GM21390 (cell line): ENCODE data around the gene NAV3.

ENCODE experiments used
- ATAC-seq: cut with Tn5 transposase; IDR thresholded peaks from one replicate; pipeline ENCODE4 v1.9.1; 2021; ENCODE audit not compliant: unreplicated experiment

Gene NAV3

GRCh38 chr12:78037707-78038106 is 207.0 kb downstream of the NAV3 start:
- no peak for ATAC-seq

- ATAC-seq = no peak
Observed at GRCh38 chr12:78038541-78038940, 207.8 kb downstream of the NAV3 start.

DNA sequence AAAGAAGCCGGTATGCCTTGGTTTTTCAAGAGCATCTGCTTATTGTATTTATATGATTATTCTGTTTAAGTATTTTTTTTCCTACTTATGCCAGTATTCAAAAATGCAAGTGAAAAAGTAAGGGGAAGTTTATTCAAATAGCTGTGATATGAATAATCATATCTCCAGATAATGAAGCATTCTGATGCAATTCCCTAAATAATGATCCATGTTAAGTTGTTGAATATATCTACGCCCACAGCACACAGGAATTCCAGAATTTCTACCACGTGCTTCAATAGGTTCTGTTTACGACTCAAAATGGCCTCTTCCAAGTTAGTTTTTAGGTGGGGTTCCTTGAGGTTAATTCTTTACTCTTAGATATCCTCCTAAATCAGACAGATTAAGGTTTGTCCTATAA is 208.3 kb downstream of the NAV3 start:
- ATAC-seq = no peak

GRCh38 chr12:78040111-78040510 is 209.4 kb downstream of the NAV3 start:
- ATAC-seq = no peak

DNA sequence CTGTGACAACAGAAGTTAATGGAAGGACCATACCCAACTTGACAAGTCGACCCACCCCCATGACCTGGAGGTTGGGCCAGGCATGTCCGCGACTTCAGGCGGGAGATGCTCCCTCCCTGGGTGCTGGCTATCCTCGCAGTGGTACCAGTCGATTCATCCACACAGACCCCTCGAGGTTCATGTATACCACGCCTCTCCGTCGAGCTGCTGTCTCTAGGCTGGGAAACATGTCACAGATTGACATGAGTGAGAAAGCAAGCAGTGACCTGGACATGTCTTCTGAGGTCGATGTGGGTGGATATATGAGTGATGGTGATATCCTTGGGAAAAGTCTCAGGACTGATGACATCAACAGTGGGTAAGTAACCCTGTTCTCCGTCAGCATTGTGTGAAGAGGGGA is 220.1 kb downstream of the NAV3 start:
- no peak for ATAC-seq

- ATAC-seq = no peak
Observed at GRCh38 chr12:78055545-78055944, 224.9 kb downstream of the NAV3 start.

DNA sequence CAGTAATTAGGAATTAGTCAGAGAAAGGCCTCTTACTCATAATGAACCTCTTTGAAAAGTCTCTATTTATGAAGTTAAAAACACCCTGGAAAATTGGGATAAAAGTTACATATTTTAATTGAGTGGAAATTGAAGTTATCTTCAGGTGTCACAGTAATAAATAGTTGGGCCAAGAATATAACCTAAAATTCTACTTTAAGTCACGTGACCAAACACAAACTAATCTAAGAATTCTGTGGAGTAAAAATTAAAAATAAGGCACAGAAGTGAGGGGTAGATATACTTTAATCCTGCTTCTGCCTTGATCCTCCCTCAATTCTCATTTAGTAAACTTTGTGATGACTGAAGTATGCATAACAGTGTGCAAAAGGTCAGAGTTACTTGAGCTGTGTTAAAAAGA is 226.4 kb downstream of the NAV3 start:
- no peak for ATAC-seq

- no peak for ATAC-seq
Observed at GRCh38 chr12:78060186-78060585, 229.5 kb downstream of the NAV3 start.

DNA sequence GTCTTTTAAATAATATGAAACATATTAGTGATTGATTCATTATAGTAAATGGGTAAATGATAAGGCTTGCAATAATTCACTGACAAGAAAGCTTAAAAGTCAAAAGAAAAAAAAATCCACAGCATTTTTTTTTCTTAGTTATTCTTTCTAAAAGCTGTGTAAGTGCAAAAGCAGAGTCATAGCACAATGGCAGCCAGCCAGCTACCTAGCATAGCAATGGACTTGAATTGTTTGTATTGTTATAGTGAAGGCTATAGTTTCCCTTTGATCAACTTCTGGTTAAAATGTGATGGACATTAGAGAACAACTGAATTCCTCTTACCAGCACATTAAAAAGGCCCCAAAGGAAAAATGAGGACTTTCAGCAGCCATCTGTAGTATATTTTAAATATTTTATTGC is 232.1 kb downstream of the NAV3 start:
- ATAC-seq = no peak

- ATAC-seq = no peak
Observed at GRCh38 chr12:78081590-78082314, 251.1 kb downstream of the NAV3 start.

DNA sequence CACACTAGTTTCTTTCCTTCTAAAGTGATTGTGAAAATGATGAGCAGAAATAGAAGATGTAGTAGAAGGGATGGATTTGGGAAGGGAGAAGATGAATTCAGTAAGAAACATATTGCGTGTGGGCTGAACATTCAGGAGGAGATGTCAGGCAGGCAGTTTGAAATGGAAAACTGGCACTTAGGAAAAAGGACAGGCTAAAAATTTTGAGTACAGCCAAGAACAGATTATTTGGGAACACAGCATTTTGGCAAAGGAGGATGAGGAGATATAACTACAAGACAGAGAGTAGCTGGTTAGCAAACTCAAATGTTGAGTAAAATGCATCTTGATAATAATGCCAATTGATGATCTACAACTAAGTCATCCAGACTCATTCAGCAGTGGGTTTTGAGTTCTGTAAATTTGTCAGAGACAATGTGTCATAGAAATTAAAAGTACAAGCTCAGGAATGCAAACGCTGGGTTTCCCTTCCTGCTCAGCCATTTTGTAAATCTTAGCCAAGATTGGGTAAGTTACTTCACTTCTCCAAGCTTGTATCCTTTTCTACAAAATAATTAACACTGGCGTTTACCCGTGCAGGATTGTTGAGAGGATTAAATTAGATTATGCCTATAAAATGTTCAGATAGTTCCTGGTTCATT is 255.0 kb downstream of the NAV3 start:
- no peak for ATAC-seq

DNA sequence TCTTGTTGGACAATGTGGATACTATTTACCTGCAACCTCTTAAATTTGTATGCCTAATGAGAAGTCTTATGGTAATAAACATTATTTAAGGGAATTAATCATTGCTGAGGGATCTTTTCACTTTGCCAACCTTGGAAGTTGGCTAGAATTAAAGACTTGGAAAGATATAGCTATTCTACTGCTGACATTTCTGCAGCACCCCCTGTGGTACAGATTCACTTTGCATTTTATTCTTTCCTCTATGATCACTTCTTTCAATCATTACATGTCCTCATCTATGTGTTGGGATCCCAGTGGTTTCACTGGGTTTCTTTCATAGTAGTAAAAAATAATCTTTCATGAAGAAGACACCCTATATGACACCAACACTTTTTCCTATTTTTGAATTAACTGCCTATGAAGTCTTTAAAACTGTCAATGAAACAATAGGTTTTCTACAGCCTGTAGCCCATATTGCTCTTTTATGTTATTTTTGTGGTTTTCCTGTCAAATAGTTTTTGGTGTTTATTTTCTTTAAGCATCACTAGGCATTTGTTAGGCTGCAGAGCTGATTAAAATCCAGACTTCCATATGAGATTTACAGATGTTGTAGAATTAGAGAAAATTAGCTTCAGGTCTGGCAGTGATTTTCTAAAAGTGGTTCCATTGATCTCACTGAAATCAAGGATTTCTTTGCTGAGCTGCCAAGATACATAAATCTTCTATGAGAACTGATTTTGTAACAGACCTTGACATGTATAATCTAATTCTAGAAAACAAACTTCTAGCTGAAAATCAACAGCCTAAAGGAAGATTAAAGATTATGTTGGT is 256.1 kb downstream of the NAV3 start:
- ATAC-seq = no peak

GRCh38 chr12:78087363-78087675 is 256.6 kb downstream of the NAV3 start:
- no peak for ATAC-seq

- no peak for ATAC-seq
Observed at GRCh38 chr12:78088391-78088832, 257.7 kb downstream of the NAV3 start.

GRCh38 chr12:78090266-78090665 is 259.6 kb downstream of the NAV3 start:
- ATAC-seq = no peak

GRCh38 chr12:78095623-78096022 is 264.9 kb downstream of the NAV3 start:
- no peak for ATAC-seq

DNA sequence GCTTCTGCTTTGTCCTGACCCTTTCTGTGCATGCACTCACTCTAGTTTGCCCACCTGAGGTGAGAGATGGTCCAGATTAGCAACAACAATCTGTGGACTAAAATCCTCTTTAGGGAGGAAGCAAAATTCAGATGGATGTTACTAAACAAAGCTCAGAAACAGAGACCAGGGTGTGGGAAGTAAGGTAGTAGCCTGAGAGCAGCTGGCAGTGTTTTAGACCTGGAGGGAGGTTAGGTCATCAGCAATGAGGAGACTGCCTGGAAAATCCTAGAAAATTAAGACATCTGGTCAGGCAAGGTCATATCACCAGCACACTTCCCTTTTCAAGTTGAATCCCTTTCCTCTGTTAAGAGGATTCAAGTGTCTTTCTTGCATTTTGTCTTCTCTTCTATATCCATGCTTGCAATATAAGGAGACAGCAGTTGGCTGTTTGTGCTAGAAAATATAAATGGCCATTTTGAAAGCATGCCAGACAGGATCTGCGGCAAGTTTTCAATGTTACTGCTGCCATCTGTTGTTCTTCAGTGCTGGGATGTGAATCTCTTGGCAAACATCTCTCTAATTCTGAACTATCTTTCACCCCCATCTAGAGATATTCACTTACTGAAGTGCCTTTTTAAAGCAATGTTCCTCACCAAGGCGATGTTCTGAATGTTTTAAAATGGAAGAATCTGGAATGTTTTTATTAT is 266.4 kb downstream of the NAV3 start:
- no peak for ATAC-seq

GRCh38 chr12:78099806-78100205 is 269.1 kb downstream of the NAV3 start:
- no peak for ATAC-seq

DNA sequence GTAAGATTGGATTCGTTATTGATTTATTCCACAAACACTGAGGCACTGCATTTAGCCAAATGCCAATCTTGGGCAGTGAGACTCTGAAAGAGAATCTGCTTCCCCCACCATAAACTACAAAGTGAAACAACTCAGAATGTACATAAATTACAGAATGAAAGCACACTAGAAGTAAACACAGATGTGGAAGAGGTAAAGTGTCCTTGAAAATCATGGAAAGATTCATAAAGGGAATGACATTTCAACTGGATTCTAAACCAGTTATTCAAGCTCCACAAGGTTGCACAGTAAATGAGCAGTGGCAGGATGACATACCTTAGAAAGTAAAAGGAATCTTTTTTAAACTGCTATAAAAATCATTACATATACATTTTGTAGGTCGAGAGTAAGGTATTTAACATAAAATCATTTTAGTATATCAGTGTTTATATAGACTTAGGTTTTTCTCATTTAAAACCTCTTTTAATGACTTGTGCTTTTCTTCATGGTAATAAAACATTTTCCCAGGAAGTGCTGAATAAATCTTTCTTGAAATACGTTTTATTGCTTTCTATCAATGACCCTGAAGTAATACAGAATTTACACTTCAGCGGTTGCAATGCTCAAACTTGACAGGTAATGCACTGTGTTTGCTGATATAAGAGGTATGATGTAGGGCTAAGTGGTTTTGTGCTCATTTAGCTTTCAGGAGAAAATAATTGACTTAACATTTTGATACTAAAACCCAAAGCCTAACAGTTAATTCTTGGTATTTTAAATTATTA is 270.6 kb downstream of the NAV3 start:
- no peak for ATAC-seq

DNA sequence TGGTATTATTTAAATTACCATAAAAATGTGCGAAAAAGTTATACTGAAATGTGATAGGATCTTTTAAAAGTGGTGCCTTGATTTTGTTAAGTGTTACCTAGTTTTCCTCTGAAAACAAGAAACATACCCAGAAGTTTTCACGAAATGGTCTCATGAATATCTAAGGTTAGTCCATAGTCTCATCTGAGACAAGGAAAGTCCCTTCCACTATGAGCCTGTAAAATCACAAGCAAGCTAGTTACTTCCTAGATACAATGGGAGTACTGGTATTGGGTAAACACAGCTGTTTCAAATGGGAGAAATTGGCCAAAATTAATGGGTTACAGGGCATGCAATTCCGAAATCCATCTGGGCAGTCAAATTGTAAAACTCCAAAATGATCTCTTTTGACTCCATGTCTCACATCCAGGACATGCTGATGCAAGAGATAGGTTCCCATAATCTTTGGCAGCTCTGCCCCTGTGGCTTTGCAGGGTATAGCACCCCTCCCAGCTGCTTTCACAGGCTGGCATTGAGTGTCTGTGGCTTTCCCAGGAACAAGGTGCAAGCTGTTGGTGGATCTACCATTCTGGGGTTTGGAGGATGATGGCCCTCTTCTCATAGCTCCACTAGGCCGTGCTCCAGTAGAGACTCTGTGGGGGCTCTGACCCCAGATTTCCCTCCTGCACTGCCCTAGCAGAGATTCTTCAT is 271.4 kb downstream of the NAV3 start:
- no peak for ATAC-seq
